Measurements from ENCODE around the gene RAE1. TPM values are rescaled to one million over a fixed set of nuclear protein-coding genes. Genes with fewer than 3 reads are reported as not detected.

RAE1 gene
- total and polyA plus RNA-seq, 2 of the 4 experiments (the other 2 are of a cell fraction), result 32.8 to 80.5 TPM

GRCh38 chr20:57396212-57396983 lies 45.3 kb downstream of the RAE1 start:
- Histone ChIP-seq H2AK9ac (replicated peaks; ENCODE audit: low read depth, low read length, poor library complexity) (peak overlapping the region; percentile 55), H2AK5ac (ENCODE audit: low read depth, low read length) (no peak overlapping the region), H3K4me1 (ENCODE audit: control insufficient read depth, insufficient read depth, low read length) (peaks cover 12% of the 10 kb centered on the region), H2BK15ac (ENCODE audit: low read depth, low read length) (no peak overlapping the region), H3K79me1 (ENCODE audit: low read depth in 1 of 2, low read length in 2 of 2) (peaks cover 3 to 18% of the 10 kb centered on the region in 2 experiments; a peak in 2 of 4 replicates), H3K56ac (ENCODE audit: extremely low read depth, insufficient read depth, low read length) (no peak overlapping the region), H3K9me3 (ENCODE audit: control insufficient read depth, insufficient read depth, low read length) (no peaks in the 10 kb centered on the region), H3K4me3 (ENCODE audit: insufficient read depth, low read depth, low read length) (no peak overlapping the region), H4K5ac (ENCODE audit: low read depth, low read length) (no peak overlapping the region), H3K18ac (ENCODE audit: low read depth, low read length) (no peak overlapping the region), H3K27me3 (ENCODE audit: control insufficient read depth, insufficient read depth, low read length) (no peaks in the 10 kb centered on the region), H3K23ac (ENCODE audit: low read depth, low read length) (no peak overlapping the region), H3K9ac (ENCODE audit: low read depth, low read length) (no peak overlapping the region), H2BK120ac (ENCODE audit: low read depth, low read length) (no peak overlapping the region), H3K9me1 (ENCODE audit: insufficient read depth, low read length) (no peaks in the 10 kb centered on the region), H4K91ac (ENCODE audit: insufficient read depth, low read depth, low read length) (no peak overlapping the region), H4K20me1 (ENCODE audit: insufficient read depth, low read length) (no peaks in the 10 kb centered on the region; the same call in 1 of the 2 replicates), H2AFZ (replicated peaks; ENCODE audit: low read length, poor library complexity) (no peak overlapping the region), H2BK20ac (ENCODE audit: low read depth, low read length) (no peak overlapping the region), H3K4ac (ENCODE audit: low read depth, low read length) (no peak overlapping the region), H3K27ac (ENCODE audit: insufficient read depth, low read length) (no peak overlapping the region), H3K4me2 (ENCODE audit: low read depth, low read length) (no peak overlapping the region), H2BK5ac (ENCODE audit: low read depth, low read length, poor library complexity, severe bottlenecking) (no peak overlapping the region), H3K36me3 (ENCODE audit: control insufficient read depth, insufficient read depth, low read length) (peaks cover 29% of the 10 kb centered on the region), H3K14ac (replicated peaks; ENCODE audit: low read depth, low read length) (no peak overlapping the region), H4K8ac (ENCODE audit: low read depth in 2 of 2, low read length in 2 of 2) (no peak overlapping the region)
- WGBS, 2 experiments (ENCODE audit: extremely low coverage in 2 of 2, insufficient read length in 1 of 2), result no CpG with 5 or more reads among the region's 16 CpGs
- in situ Hi-C loops (cut with MboI; ENCODE audit: low sequenced_read_pairs) (loop anchor here (25.0 kb wide), 1 partner anchor 1641 kb away; the partner anchor contains the start of genes ATP5F1E and PRELID3B), dilution Hi-C loops (cut with HindIII; ENCODE audit: low sequenced_read_pairs, unreplicated experiment) (no loop called here), intact Hi-C loops (cut with micrococcal nuclease) (no loop called here)
- ATAC-seq (ENCODE audit: low read depth), result no peak
- TF ChIP-seq BHLHE40 (IDR thresholded peaks at IDR 0.05; ENCODE audit: low read depth, low read length) (no peak), MAFK (IDR thresholded peaks at IDR 0.05; ENCODE audit: low read depth, low read length) (no peak), MAZ (IDR thresholded peaks at IDR 0.05; ENCODE audit: borderline replicate concordance, low read depth, low read length) (no peak), NFE2L2 (IDR thresholded peaks at IDR 0.05; ENCODE audit: low read depth, low read length) (no peak), CTCF (conservative IDR thresholded peaks at IDR 0.05; ENCODE audit: low read depth, low read length) (no peak), CEBPB (IDR thresholded peaks at IDR 0.05; ENCODE audit: low read depth, low read length) (no peak), FOS (IDR thresholded peaks at IDR 0.05; ENCODE audit: low read depth, low read length) (no peak), CHD1 (IDR thresholded peaks at IDR 0.05; ENCODE audit: low read depth, low read length) (no peak), SMC3 (IDR thresholded peaks at IDR 0.05; ENCODE audit: low read depth, low read length) (no peak), ELK1 (IDR thresholded peaks at IDR 0.05; ENCODE audit: borderline replicate concordance, low read depth, low read length) (no peak), RFX5 (IDR thresholded peaks at IDR 0.05; ENCODE audit: low read depth, low read length) (no peak), POLR2A (IDR thresholded peaks at IDR 0.05; ENCODE audit: low read depth, low read length) (no peak), RAD21 (IDR thresholded peaks at IDR 0.05; ENCODE audit: low read length) (no peak), USF2 (IDR thresholded peaks at IDR 0.05; ENCODE audit: low read depth, low read length) (no peak)
- no TSS peak for BruUV-seq (replicated peaks)
- DNase-seq, result no peak
- ChIA-PET POLR2A (ENCODE audit: unreplicated experiment) (no interaction called here), CTCF (no interaction called here)

All from IMR-90 (cell line).